Stomach smooth muscle (tissue), 2 donors: ENCODE measurements around the gene ASF1A.
A peak's percentile ranks its signal among the peaks of the same experiment; 100 is the strongest.

Experiments
- H3K27ac ChIP-seq: one replicate; pipeline ENCODE4 v1.7.0; 2013; ENCODE audit warnings: mild to moderate bottlenecking, low read length, inconsistent platforms
- H3K27me3 ChIP-seq, 2 donors: one replicate each; pipeline ENCODE4 v1.7.0; 2013; ENCODE audit warnings: low read length in 2 of 2; ENCODE audit not compliant: insufficient read depth in 2 of 2, control insufficient read depth in 1 of 2
- H3K36me3 ChIP-seq, 2 donors: one replicate each; pipeline ENCODE4 v1.7.0; 2013; ENCODE audit warnings: low read length in 2 of 2; ENCODE audit not compliant: control insufficient read depth in 2 of 2, insufficient read depth in 2 of 2
- H3K4me1 ChIP-seq: one replicate; pipeline ENCODE4 v1.7.0; 2013; ENCODE audit warnings: low read length; ENCODE audit not compliant: control insufficient read depth, insufficient read depth
- H3K4me3 ChIP-seq, 2 donors: one replicate each; pipeline ENCODE4 v1.7.0; 2013; ENCODE audit warnings: low read length in 2 of 2
- H3K9ac ChIP-seq, 2 donors: one replicate each; pipeline ENCODE4 v1.7.0; 2013; ENCODE audit warnings: low read length in 2 of 2, mild to moderate bottlenecking in 1 of 2
- H3K9me3 ChIP-seq, 2 donors: one replicate each; pipeline ENCODE4 v1.7.0; 2013; ENCODE audit warnings: low read length in 2 of 2; ENCODE audit not compliant: control insufficient read depth in 2 of 2
- donor health status: healthy.
- donor health status: Pancreatic carcinoma.

ASF1A gene

GRCh38 chr6:118895859-118896258 lies 1.9 kb downstream of the ASF1A start:
- Histone ChIP-seq H3K9me3 (no peaks in the 10 kb centered on the region), H3K27me3 (no peaks in the 10 kb centered on the region), H3K9ac (no peak overlapping the region), H3K4me1 (no peaks in the 10 kb centered on the region), H3K27ac (no peak overlapping the region), H3K36me3 (peaks cover 0 to 3% of the 10 kb centered on the region in 2 donors), H3K4me3 (no peak overlapping the region)

GRCh38 chr6:118896339-118897136 lies 2.6 kb downstream of the ASF1A start:
- H3K27me3 ChIP-seq = no peaks in the 10 kb centered on the region
- peaks cover 0 to 3% of the 10 kb centered on the region in 2 donors for H3K36me3 ChIP-seq
- no peak overlapping the region for H3K9ac ChIP-seq
- no peaks in the 10 kb centered on the region for H3K4me1 ChIP-seq
- no peak overlapping the region for H3K4me3 ChIP-seq
- no peaks in the 10 kb centered on the region for H3K9me3 ChIP-seq
- no peak overlapping the region for H3K27ac ChIP-seq

- Histone ChIP-seq H3K36me3 (peaks cover 0 to 3% of the 10 kb centered on the region in 2 donors), H3K27ac (no peak overlapping the region), H3K4me1 (no peaks in the 10 kb centered on the region)
Observed at GRCh38 chr6:118897386-118897785, 3.4 kb downstream of the ASF1A start.

GRCh38 chr6:118899948-118900347 lies 6.0 kb downstream of the ASF1A start:
- H3K4me1 ChIP-seq = no peaks in the 10 kb centered on the region

More at GRCh38 chr6:118897386-118897785, 3.4 kb downstream of the ASF1A start:
- no peak overlapping the region for H3K4me3 ChIP-seq
- no peaks in the 10 kb centered on the region for H3K9me3 ChIP-seq
- no peak overlapping the region for H3K9ac ChIP-seq
- H3K27me3 ChIP-seq = no peaks in the 10 kb centered on the region

GRCh38 chr6:118902726-118903125 lies 8.8 kb downstream of the ASF1A start:
- no peak overlapping the region for H3K9ac ChIP-seq

More at GRCh38 chr6:118899948-118900347, 6.0 kb downstream of the ASF1A start:
- Histone ChIP-seq H3K27ac (no peak overlapping the region), H3K27me3 (no peaks in the 10 kb centered on the region), H3K9ac (no peak overlapping the region), H3K9me3 (no peaks in the 10 kb centered on the region), H3K4me3 (no peak overlapping the region), H3K36me3 (peaks cover 4 to 7% of the 10 kb centered on the region in 2 donors)

GRCh38 chr6:118903138-118903537 lies 9.2 kb downstream of the ASF1A start:
- Histone ChIP-seq H3K36me3 (peaks cover 9 to 18% of the 10 kb centered on the region in 2 donors), H3K4me1 (no peaks in the 10 kb centered on the region), H3K27me3 (no peaks in the 10 kb centered on the region), H3K4me3 (no peak overlapping the region), H3K27ac (no peak overlapping the region), H3K9me3 (no peaks in the 10 kb centered on the region), H3K9ac (peak overlapping the region in 1 of 2 donors; percentile 17)

More at GRCh38 chr6:118902726-118903125, 8.8 kb downstream of the ASF1A start:
- Histone ChIP-seq H3K9me3 (no peaks in the 10 kb centered on the region), H3K27me3 (no peaks in the 10 kb centered on the region), H3K36me3 (peaks cover 7 to 15% of the 10 kb centered on the region in 2 donors), H3K27ac (no peak overlapping the region), H3K4me1 (no peaks in the 10 kb centered on the region), H3K4me3 (no peak overlapping the region)

GRCh38 chr6:118903691-118904090 lies 9.7 kb downstream of the ASF1A start:
- Histone ChIP-seq H3K27ac (no peak overlapping the region), H3K27me3 (no peaks in the 10 kb centered on the region), H3K9me3 (no peaks in the 10 kb centered on the region), H3K4me1 (no peaks in the 10 kb centered on the region), H3K4me3 (no peak overlapping the region), H3K36me3 (peaks cover 9 to 18% of the 10 kb centered on the region in 2 donors), H3K9ac (no peak overlapping the region)

- Histone ChIP-seq H3K4me1 (no peaks in the 10 kb centered on the region), H3K9ac (no peak overlapping the region), H3K36me3 (peaks cover 6 to 20% of the 10 kb centered on the region in 2 donors), H3K4me3 (no peak overlapping the region), H3K9me3 (no peaks in the 10 kb centered on the region), H3K27me3 (no peaks in the 10 kb centered on the region), H3K27ac (no peak overlapping the region)
Observed at GRCh38 chr6:118905084-118905483, 11.1 kb downstream of the ASF1A start.

GRCh38 chr6:118905851-118906250 lies 11.9 kb downstream of the ASF1A start:
- Histone ChIP-seq H3K4me3 (no peak overlapping the region), H3K36me3 (peaks cover 9 to 25% of the 10 kb centered on the region in 2 donors), H3K9ac (no peak overlapping the region), H3K9me3 (no peaks in the 10 kb centered on the region), H3K4me1 (no peaks in the 10 kb centered on the region), H3K27ac (no peak overlapping the region), H3K27me3 (no peaks in the 10 kb centered on the region)

GRCh38 chr6:118908441-118908840 lies 14.5 kb downstream of the ASF1A start:
- H3K27me3 ChIP-seq = no peaks in the 10 kb centered on the region
- H3K4me3 ChIP-seq = no peak overlapping the region
- H3K36me3 ChIP-seq = peaks cover 17 to 39% of the 10 kb centered on the region in 2 donors
- H3K9me3 ChIP-seq = no peaks in the 10 kb centered on the region
- no peak overlapping the region for H3K27ac ChIP-seq
- H3K9ac ChIP-seq = no peak overlapping the region
- no peaks in the 10 kb centered on the region for H3K4me1 ChIP-seq

- no peaks in the 10 kb centered on the region for H3K9me3 ChIP-seq
- H3K36me3 ChIP-seq = peaks cover 24 to 40% of the 10 kb centered on the region in 2 donors
- H3K27me3 ChIP-seq = no peaks in the 10 kb centered on the region
- H3K9ac ChIP-seq = no peak overlapping the region
- H3K4me3 ChIP-seq = no peak overlapping the region
- H3K4me1 ChIP-seq = no peaks in the 10 kb centered on the region
- H3K27ac ChIP-seq = no peak overlapping the region
Observed at GRCh38 chr6:118912646-118913045, 18.7 kb downstream of the ASF1A start.
